Heart left ventricle (tissue), 13 donors: ENCODE measurements around the gene SGK1.

Source experiments
- POLR2A ChIP-seq, 2 donors: fragments of 450-650 bp; IDR thresholded peaks; one replicate each; pipeline ENCODE4 v1.6.1; 2017; ENCODE audit warnings: antibody characterized with exemption in 2 of 2, mild to moderate bottlenecking in 2 of 2, moderate library complexity in 2 of 2
- TF ChIP-seq, protein P1 (sequence below), 12 donors: fragments of 200-600 bp; sonication (generic) in 4 of 12; IDR thresholded peaks; one replicate each; pipeline versions ENCODE4 v1.5.0 to v1.8.0; 2018 to 2022; ENCODE audit warnings: antibody characterized with exemption in 12 of 12, mild to moderate bottlenecking in 5 of 12
- donor health status: ischemic (EF 13 %, LVEDD 7.1; RV severe dilation, severe dysfunction).
- donor health status: DM: no; HTN: yes; CAD: no.
- donor health status: DM: no; HTN: no; CAD: no.
- donor health status: ischemic (EF 25% LVEDD 6.9; RV normal size, moderate dysfunction).
- donor health status: ischemic (EF 25% LVEDD 5.7; RV mildly dilated, moderate dysfunction).
- donor health status: ischemic (EF 35%, LVEDD 5.7; RV mildly dilated, moderate dysfunction).
- donor health status: nonischemic (EF 11% LVEDD 7.7; RV severe dilation, severe dysfunction).
- donor health status: DM: yes; HTN: yes; CAD: no.
- donor health status: PGD.
- donor health status: ischemic (EF 29% LVEDD 5.4; RV normal size, mild dysfunction).
- donor health status: nonischemic (EF 23%, LVEDD 6.1; RV moderate dilation, normal function).

DNA sequence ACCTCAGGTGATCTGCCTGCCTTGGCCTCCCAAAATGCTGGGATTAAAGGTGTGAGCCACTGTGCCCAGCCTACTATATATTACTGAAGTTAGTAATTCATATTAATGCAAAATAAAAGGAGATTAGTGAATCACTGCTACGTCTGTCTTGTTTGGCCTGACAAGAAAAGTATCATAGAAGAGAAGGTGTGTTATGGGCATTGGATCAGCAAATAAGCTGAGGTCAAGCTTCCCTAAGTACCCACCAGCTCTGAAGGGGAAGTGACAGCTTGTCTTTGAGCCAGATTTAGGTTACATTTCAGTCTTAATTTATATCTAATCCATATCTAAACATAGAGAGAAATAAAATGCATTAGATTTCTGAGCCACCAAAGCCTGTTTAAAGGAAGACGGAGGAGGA lies 7.1 kb downstream of the SGK1 start:
- TF ChIP-seq, protein P1, sequence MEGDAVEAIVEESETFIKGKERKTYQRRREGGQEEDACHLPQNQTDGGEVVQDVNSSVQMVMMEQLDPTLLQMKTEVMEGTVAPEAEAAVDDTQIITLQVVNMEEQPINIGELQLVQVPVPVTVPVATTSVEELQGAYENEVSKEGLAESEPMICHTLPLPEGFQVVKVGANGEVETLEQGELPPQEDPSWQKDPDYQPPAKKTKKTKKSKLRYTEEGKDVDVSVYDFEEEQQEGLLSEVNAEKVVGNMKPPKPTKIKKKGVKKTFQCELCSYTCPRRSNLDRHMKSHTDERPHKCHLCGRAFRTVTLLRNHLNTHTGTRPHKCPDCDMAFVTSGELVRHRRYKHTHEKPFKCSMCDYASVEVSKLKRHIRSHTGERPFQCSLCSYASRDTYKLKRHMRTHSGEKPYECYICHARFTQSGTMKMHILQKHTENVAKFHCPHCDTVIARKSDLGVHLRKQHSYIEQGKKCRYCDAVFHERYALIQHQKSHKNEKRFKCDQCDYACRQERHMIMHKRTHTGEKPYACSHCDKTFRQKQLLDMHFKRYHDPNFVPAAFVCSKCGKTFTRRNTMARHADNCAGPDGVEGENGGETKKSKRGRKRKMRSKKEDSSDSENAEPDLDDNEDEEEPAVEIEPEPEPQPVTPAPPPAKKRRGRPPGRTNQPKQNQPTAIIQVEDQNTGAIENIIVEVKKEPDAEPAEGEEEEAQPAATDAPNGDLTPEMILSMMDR (IDR thresholded peaks at IDR 0.05): no peak
- no peak for TF ChIP-seq POLR2A (IDR thresholded peaks at IDR 0.05)
